ENCODE results near the gene NHS.

NHS gene

GRCh38 chrX:17738737-17739535, 363.9 kb downstream of the NHS start:
- DNase-seq: no peak

GRCh38 chrX:17740137-17741122, 365.4 kb downstream of the NHS start:
- no peak for DNase-seq

- DNase-seq: no peak
Observed at GRCh38 chrX:17741123-17741511, 366.1 kb downstream of the NHS start.

- DNase-seq: no peak
Observed at GRCh38 chrX:17743913-17744312, 368.9 kb downstream of the NHS start.

GRCh38 chrX:17744896-17745523, 370.0 kb downstream of the NHS start:
- no peak for DNase-seq

- DNase-seq: no peak
Observed at GRCh38 chrX:17747692-17748091, 372.7 kb downstream of the NHS start.

GRCh38 chrX:17748684-17749083, 373.7 kb downstream of the NHS start:
- DNase-seq: no peak

GRCh38 chrX:17750436-17750835, 375.4 kb downstream of the NHS start:
- DNase-seq: no peak

GRCh38 chrX:17758382-17758781, 383.4 kb downstream of the NHS start:
- no peak for DNase-seq

- no peak for DNase-seq
Observed at GRCh38 chrX:17759990-17760389, 385.0 kb downstream of the NHS start.

- DNase-seq: no peak
Observed at GRCh38 chrX:17767734-17768133, 392.7 kb downstream of the NHS start.

GRCh38 chrX:17768997-17769396, 394.0 kb downstream of the NHS start:
- no peak for DNase-seq

GRCh38 chrX:17769701-17770269, 394.8 kb downstream of the NHS start:
- no peak for DNase-seq

- no peak for DNase-seq
Observed at GRCh38 chrX:17773221-17773876, 398.3 kb downstream of the NHS start.

- no peak for DNase-seq
Observed at GRCh38 chrX:17774053-17774452, 399.1 kb downstream of the NHS start.

- no peak for DNase-seq
Observed at GRCh38 chrX:17778997-17779396, 404.0 kb downstream of the NHS start.

- DNase-seq: no peak
Observed at GRCh38 chrX:17779434-17779833, 404.4 kb downstream of the NHS start.
